ENCODE results near the gene GOLT1A.

DNA sequence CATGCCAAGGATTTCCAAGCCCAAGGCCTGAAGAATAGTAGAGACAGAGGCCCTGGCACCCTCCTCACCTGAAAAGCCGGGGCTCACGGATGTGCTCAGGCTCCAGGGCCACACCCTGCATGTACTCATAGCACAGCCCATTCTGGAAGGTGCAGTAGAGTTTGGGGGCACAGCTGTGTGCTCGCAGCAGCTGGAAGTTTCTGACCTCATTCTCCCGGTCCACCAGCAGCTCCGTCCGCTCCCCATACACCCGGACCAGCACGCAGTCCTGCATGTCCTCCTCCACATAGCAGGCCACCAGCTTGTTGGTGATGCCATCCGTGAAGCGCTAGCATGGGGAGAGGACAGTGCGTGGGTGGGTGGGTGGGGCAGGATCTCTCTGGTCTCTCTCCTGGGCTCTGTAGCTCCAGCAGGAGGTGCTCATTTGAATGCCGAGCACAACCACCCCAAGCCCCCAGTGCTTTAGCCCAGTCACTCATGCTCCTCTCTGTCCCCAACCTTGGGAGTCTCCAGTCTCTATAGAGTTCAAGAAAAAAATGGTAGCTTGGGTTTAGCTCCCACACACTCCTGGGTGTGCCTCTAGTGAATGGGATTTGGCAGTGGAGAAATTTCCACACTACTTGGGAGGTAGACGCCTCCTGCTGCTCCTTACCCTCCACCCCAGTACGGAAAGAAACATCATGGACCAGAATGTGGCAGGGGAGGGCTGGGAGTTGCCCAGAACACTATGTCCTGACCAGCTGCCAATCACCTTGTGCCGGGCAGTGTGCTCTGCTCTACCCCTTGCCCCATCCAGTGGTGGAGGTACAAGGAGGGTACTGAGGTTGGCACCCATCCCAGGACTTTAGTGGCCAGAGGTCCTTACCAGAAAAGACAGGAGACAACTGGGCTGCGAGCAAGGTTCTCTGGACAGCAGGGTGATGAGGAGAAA lies 63.9 kb downstream of the GOLT1A start:
- TF ChIP-seq, protein P1, sequence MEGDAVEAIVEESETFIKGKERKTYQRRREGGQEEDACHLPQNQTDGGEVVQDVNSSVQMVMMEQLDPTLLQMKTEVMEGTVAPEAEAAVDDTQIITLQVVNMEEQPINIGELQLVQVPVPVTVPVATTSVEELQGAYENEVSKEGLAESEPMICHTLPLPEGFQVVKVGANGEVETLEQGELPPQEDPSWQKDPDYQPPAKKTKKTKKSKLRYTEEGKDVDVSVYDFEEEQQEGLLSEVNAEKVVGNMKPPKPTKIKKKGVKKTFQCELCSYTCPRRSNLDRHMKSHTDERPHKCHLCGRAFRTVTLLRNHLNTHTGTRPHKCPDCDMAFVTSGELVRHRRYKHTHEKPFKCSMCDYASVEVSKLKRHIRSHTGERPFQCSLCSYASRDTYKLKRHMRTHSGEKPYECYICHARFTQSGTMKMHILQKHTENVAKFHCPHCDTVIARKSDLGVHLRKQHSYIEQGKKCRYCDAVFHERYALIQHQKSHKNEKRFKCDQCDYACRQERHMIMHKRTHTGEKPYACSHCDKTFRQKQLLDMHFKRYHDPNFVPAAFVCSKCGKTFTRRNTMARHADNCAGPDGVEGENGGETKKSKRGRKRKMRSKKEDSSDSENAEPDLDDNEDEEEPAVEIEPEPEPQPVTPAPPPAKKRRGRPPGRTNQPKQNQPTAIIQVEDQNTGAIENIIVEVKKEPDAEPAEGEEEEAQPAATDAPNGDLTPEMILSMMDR (IDR thresholded peaks at IDR 0.05) = no peak
- no peak for TF ChIP-seq EZH2 (IDR thresholded peaks at IDR 0.05; ENCODE audit: borderline replicate concordance, insufficient read depth, low read depth, low read length, poor library complexity, severe bottlenecking)
